GM18868 (cell line): ENCODE results near the gene EIF5B.
A peak's percentile ranks its signal among the peaks of the same experiment; 100 is the strongest.
"Not testable (repeated sequence)": the region's sequence is repeated elsewhere in the genome, so short reads cannot be mapped to it uniquely, and the experiment has no call there.

Experiments used
- ATAC-seq: cut with Tn5 transposase; IDR thresholded peaks from one replicate; pipeline ENCODE4 v1.9.1; 2021; ENCODE audit warnings: mild to moderate bottlenecking, moderate library complexity; ENCODE audit not compliant: unreplicated experiment

EIF5B gene

DNA sequence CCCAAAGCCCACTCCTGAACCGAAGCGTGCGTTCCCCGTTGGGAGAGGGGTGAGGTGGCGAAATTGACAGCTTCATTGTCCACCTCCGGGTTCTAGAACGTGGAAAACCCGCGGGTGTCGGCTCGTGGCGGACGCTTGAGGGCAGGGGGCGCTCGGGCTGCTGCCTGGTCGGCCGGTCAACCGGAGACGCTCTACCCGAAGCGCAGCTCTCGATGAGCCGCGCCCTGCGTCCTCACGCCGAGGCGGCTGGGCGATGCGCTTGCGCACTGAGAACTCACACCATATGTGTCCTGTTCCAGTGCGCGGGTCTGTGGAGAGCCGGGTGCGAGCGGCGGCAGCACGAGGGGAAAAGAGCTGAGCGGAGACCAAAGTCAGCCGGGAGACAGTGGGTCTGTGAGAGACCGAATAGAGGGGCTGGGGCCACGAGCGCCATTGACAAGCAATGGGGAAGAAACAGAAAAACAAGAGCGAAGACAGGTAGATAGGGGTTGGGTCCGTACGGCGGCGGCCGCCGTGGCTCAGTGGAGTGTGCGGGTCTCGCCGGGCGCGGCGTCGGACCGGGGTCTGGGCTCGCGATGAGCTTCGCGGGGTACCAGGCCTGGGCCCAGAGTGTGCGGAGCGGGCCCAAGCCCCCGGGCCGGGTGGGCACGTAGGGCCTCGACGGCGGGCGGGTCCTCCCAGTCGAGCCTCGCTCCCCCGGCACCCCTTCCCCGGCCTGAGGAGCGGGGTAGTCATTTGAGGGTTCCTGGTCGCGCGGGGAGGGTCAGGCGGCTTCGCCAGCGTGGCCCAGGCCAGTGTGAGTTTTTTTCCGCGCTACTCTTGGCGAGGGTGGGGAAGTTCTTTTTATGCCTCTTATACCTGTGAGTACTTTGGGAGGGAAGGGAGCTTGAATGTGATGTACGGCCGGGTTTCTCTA is at the start of gene EIF5B:
Gene EIF5B (plus strand): TSS at position 277 of the 916 bp plus-strand sequence. CDS start 166 bp downstream, at position 443.
- ATAC-seq: peak; percentile 64

DNA sequence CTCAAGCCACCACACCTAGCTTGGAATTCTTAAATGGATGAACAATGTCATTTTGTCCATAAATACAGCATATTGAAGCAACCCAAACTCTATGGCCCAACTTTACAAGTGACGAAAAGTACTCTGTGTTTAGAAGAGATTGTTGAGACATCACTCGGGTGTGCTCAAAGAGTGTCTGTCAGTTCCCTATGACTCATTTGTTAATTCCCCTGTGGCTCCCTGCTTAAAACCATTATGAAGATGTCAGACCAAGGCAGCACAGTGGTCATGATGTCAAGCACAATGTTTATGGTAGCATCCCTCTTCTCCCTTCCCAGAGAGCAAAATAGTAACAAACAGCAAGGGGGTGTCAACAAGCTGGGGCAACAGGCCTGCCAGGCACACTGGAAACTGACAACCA is 39.2 kb upstream of the EIF5B start:
- ATAC-seq: no peak

- no peak for ATAC-seq
These were observed 37.6 kb upstream of the EIF5B start for GRCh38 chr2:99299580-99299979.

- ATAC-seq: not testable (repeated sequence)
These were observed 36.1 kb upstream of the EIF5B start, which contains the start of gene LYG1 for GRCh38 chr2:99301097-99301496. Gene LYG1, minus strand, starts transcription at chr2:99301197. Its CDS starts 5,527 bp downstream, at chr2:99295670.

DNA sequence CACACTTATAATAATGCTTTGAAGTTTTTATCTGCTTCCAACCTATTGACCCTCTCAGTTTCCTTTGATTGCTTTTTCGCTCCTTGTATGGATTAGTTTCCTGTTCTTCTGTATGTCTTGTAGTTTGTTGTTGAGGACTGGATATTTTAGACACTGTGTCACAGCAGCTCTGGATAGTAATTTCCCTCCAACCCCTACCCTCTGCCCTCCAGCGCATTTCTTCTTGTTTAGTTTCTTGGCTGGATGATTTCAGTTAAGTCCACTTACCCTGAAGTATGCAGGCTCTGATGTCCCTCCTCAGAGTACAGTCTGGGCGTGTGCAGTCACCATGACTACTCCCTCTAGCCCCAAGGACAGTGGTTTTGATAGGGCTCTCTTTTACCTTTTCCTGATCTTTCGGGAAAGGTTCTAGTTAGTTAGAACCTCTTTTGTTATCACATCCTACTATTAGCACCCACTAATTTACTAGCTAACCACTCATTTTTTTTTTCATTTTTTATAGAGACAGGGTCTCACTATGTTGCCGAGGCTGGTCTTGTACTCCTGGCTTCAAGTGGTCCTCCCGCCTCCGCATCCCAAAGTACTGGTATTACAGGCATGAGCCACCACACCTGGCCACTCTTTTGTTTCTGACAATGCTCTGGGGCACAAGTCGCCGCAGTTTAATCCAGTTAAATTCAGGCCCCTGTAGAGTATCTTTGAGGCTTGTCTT is 19.9 kb upstream of the EIF5B start:
- ATAC-seq: no peak

DNA sequence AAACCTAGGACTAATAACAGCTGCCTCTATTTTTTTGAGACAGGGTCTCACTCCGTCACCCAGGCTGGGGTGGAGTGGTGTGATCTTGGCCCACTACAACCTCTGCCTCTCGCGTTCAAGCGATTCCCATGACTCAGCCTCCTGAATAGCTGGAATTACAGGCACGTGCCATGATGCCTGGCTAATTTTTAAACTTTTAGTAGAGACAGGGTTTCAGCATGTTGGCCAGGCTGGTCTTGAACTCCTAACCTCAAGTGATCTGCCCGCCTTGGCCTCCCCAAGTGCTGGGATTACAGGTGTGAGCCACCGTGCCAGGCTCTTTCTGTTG is 19.4 kb upstream of the EIF5B start:
- not testable (repeated sequence) for ATAC-seq

DNA sequence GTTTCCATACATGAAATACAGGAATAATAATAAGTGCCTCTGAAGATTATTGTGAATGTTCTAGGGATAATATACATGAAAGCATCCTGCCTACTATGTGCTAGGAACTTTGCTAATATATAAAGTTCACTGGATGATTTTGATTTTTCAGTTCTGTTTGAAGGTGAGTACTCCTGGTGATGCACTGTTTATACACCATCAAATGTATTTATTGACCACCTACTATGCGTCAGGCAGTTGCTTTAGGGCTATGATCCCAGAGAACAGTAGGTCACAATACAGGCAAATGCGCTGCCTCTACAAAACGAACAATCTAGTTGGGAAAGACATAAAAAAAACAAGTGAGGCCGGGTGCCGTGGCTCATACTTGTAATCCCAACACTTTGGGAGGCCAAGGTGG is 11.8 kb upstream of the EIF5B start:
- ATAC-seq: no peak

- ATAC-seq: peak; percentile 75
These were observed 1.0 kb upstream of the EIF5B start, which contains the start of gene TXNDC9 for GRCh38 chr2:99335911-99336803. Gene TXNDC9, minus strand, starts transcription at chr2:99336333. Its CDS starts 3,123 bp downstream, at chr2:99333210.

- ATAC-seq: peak; percentile 4
These were observed 431 bp upstream of the EIF5B start for GRCh38 chr2:99336804-99337112.

- ATAC-seq: no peak
These were observed 918 bp downstream of the EIF5B start for GRCh38 chr2:99338029-99338585.

DNA sequence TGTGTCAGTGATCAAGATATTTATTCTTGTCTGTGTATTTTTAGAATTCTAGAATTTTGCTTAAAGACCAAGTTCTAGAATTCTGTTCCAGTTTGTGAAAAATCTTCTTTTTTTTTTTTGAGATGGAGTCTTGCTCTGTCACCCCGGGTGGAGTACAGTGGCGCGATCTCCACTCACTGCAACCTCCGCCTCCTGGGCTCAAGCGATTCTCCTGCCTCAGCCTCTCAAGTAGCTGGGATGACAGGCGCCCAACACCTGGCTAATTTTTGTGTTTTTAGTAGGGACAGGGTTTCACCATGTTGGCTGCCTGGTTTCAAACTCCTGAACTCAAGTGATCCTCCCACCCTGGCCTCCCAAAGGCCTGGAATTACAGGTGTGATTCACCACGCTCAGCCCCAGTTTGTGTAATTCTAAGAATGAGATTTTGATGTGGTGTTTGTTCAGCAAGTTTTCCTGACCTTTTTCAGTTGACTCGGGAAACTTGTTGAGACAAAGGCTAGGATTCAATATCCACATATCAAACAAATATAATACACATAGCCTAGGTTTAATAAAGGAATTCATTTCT is 3.6 kb downstream of the EIF5B start:
- no peak for ATAC-seq

DNA sequence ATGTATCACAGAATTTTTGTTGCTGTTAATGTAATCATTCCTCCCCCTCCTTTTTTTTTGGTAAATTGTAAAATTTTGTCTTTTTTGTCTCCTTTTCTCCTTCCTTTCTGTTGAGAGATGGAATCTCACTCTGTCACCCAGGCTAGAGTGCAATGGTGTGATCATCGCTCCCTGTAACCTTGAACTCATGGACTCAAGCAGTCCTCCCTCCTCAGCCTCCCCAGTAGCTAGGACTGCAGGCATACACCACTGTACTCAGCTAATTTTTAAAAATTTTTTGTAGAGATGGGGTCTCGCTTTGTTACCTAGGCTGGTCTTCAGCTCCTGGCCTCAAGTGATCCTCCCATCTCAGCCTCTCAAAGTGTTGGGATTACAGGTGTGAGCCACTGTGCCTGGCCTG is 5.3 kb downstream of the EIF5B start:
- no peak for ATAC-seq

- not testable (repeated sequence) for ATAC-seq
These were observed 8.3 kb downstream of the EIF5B start for GRCh38 chr2:99345446-99345845.

DNA sequence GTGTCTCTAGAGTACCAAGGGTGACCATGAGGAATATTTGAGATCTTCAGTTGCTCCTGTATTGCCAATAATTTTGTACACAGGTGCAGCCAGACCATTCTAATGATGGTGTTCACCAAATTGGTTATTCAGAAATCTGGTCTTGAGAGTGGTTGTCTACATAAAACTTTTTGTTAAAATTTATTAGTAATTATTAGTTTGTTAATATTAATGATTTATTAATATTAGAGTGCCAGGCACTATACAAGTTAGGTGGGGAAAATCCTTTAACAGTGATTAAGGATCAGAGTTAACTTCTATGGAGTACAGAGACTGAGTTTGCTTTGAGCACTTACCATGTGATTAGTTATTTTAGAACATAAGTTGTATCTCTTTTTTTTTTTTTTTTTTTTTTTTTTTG is 9.0 kb downstream of the EIF5B start:
- ATAC-seq: no peak

- ATAC-seq: peak; percentile 79
These were observed 11.0 kb downstream of the EIF5B start for GRCh38 chr2:99348173-99348572.

DNA sequence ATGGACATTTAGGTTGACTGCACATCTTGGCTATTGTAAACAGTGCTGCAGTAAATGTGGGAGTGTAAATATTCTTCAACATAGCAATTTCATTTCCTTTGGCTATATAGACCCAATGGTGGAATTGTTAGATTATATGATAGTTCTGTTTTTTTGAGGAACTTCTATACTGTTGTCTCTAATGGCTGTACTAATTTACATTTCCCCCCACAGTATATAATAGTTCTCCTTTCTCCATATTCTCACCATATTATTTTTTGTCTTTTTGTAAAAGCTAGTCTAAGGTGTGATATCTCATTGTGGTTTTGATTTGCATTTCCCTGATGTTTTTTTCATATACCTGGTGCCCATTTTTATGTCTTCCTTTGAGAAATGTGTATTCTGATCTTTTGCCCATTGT is 13.0 kb downstream of the EIF5B start:
- ATAC-seq: no peak

DNA sequence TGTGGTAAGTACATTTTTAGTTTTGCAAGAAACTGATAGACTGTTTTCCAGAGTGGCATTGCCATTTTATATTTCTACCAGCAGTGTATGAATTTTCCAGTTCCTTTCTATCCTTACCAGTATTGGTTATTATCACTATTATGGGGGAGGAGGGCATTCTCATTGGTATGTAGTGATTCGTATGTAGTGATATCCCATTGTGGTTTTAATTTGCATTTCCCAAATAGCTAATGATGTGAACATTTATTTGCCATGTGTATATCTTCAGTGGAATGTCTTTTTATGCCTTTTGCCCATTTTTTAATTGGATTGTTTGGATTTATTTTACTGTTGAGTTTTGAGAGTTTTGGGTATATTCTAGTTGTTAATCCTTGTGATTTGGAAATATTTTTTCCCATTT is 16.9 kb downstream of the EIF5B start:
- ATAC-seq: no peak

DNA sequence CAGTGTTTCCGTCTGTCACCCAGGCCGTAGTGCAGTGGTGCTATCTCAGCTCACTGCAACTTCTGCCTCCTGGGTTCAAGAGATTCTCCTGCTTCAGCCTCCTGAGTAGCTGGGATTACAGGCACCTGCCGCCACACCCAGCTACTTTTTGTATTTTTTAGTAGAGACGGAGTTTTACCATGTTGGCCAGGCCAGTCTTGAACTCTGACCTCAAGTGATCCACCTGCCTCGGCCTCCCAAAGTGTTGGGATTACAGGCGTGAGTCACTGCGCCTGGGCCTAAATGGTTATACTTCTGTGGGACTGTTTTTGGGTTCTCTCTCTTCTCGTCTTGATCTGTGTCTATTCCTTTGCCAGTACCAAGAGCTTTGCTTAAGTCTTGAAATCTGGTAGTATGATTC is 17.6 kb downstream of the EIF5B start:
- not testable (repeated sequence) for ATAC-seq

GRCh38 chr2:99356853-99357252 is 19.7 kb downstream of the EIF5B start:
- peak; percentile 51 for ATAC-seq

DNA sequence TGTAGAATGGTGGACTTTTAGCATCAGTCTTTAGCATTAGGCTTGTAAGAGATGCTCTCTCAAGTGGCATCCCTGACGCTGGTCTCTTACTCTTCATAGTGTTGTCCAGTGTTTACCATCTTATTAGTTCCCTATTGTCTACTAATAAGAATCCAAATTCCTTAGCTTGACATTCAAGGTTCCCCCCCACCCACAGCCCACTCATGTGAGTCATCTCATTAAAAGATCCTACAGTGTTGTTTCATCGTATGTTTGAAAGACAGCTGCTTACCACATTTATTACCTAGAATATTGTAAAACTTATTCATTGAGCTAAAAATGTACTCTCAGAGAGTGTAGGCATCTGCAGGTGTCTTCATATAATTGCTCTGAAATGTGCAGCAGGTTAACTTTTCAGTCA is 28.5 kb downstream of the EIF5B start:
- no peak for ATAC-seq
